Stimulated activated CD8-positive, alpha-beta memory T cell treated with anti-CD3 and anti-CD28 coated beads, Interleukin-7, amount 100 ng/mL, for 48 hours (primary cell): ENCODE measurements around the gene SDK1.

ENCODE experiments used
- DNase-seq, 2 donors: peaks; one replicate each; pipeline ENCODE4 v3.0.0-alpha.2; 2020; ENCODE audit warnings: low read depth in 1 of 2; ENCODE audit errors: extremely low read depth in 1 of 2

The SDK1 gene

GRCh38 chr7:3965794-3966395 is 664.8 kb downstream of the SDK1 start:
- no peak for DNase-seq

- DNase-seq = no peak
Measured at GRCh38 chr7:3968234-3968633, 667.2 kb downstream of the SDK1 start.

- no peak for DNase-seq
Measured at GRCh38 chr7:3969286-3969685, 668.2 kb downstream of the SDK1 start.

GRCh38 chr7:3971323-3971722 is 670.3 kb downstream of the SDK1 start:
- DNase-seq = no peak

GRCh38 chr7:3973264-3973663 is 672.2 kb downstream of the SDK1 start:
- DNase-seq = no peak

GRCh38 chr7:3974329-3974728 is 673.3 kb downstream of the SDK1 start:
- no peak for DNase-seq

- no peak for DNase-seq
Measured at GRCh38 chr7:3975371-3975770, 674.3 kb downstream of the SDK1 start.

GRCh38 chr7:3977391-3977790 is 676.3 kb downstream of the SDK1 start:
- no peak for DNase-seq

GRCh38 chr7:3978839-3979238 is 677.8 kb downstream of the SDK1 start:
- DNase-seq = no peak

GRCh38 chr7:3979611-3980299 is 678.7 kb downstream of the SDK1 start:
- DNase-seq = no peak

GRCh38 chr7:3980300-3980643 is 679.2 kb downstream of the SDK1 start:
- no peak for DNase-seq

GRCh38 chr7:3981281-3981680 is 680.2 kb downstream of the SDK1 start:
- no peak for DNase-seq

- DNase-seq = no peak
Measured at GRCh38 chr7:3984456-3984855, 683.4 kb downstream of the SDK1 start.

GRCh38 chr7:3986927-3987326 is 685.9 kb downstream of the SDK1 start:
- no peak for DNase-seq

- no peak for DNase-seq
Measured at GRCh38 chr7:3987426-3987927, 686.4 kb downstream of the SDK1 start.

- no peak for DNase-seq
Measured at GRCh38 chr7:3989723-3990122, 688.7 kb downstream of the SDK1 start.

GRCh38 chr7:3991731-3992231 is 690.7 kb downstream of the SDK1 start:
- DNase-seq = no peak

GRCh38 chr7:3992841-3993240 is 691.8 kb downstream of the SDK1 start:
- DNase-seq = no peak

GRCh38 chr7:3994764-3995163 is 693.7 kb downstream of the SDK1 start:
- DNase-seq = no peak

GRCh38 chr7:3995187-3995586 is 694.1 kb downstream of the SDK1 start:
- no peak for DNase-seq

- no peak for DNase-seq
Measured at GRCh38 chr7:3998060-3998459, 697.0 kb downstream of the SDK1 start.

GRCh38 chr7:4000139-4000538 is 699.1 kb downstream of the SDK1 start:
- no peak for DNase-seq

- DNase-seq = no peak
Measured at GRCh38 chr7:4000934-4001333, 699.9 kb downstream of the SDK1 start.
